D721Med (cell line): Measurements from ENCODE around the gene JARID2.

Source experiments
- DNase-seq: peaks from one replicate; pipeline ENCODE4 v3.0.0; 2011; ENCODE audit warnings: low spot score; ENCODE audit not compliant: insufficient read length
- FAIRE-seq: peaks from 2 replicates; lab custom pipeline; 2011; peaks lifted over from hg19 to GRCh38; lab: Jason Lieb, UNC
- TF ChIP-seq, protein P1 (sequence below): IDR thresholded peaks from 2 replicates; pipeline ENCODE4 v1.5.1; 2012; ENCODE audit warnings: mild to moderate bottlenecking, control low read depth; ENCODE audit not compliant: insufficient read depth; ENCODE audit errors: missing control alignments

The JARID2 gene

DNA sequence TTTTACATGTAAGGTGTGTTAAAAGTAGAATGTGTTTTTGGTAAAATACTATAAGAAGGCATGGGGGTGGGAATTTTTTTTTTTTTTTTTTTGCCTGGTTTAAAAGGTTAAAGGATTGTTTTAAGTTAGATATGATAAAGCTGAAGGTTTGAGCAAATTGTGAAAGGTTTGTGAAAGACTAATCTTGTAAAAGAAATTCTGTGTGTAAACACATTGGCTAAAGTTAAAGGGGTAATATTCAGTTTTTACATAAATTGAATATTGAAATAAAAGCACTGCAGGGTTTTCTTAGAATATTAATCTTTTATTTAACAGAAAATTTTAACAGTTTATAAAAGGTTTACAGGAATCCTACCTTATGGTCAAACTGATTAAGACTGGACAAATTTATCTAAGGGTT lies 311.3 kb downstream of the JARID2 start:
- TF ChIP-seq, protein P1, sequence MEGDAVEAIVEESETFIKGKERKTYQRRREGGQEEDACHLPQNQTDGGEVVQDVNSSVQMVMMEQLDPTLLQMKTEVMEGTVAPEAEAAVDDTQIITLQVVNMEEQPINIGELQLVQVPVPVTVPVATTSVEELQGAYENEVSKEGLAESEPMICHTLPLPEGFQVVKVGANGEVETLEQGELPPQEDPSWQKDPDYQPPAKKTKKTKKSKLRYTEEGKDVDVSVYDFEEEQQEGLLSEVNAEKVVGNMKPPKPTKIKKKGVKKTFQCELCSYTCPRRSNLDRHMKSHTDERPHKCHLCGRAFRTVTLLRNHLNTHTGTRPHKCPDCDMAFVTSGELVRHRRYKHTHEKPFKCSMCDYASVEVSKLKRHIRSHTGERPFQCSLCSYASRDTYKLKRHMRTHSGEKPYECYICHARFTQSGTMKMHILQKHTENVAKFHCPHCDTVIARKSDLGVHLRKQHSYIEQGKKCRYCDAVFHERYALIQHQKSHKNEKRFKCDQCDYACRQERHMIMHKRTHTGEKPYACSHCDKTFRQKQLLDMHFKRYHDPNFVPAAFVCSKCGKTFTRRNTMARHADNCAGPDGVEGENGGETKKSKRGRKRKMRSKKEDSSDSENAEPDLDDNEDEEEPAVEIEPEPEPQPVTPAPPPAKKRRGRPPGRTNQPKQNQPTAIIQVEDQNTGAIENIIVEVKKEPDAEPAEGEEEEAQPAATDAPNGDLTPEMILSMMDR = no peak
- no peak for DNase-seq
- no peak for FAIRE-seq

DNA sequence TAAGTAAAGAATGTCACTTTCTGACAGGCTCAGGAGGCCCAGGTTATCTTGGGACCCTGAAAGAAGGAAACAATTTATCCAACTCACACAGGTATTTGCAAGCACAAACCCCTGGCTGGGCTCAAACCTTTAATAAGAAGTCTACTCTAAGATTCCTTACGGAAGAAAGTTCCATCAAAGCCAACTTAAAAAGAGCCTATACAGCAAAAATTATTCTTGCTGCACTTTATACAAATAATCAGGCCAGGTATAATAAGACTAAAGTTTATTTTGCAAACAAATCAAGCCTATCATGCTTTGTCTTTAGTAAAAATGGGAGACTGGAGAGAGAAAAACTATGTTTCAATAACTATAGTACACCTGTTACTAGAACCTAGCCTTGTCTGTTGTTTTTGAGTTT lies 314.8 kb downstream of the JARID2 start:
- TF ChIP-seq, protein P1 = no peak
- FAIRE-seq = no peak
- no peak for DNase-seq

DNA sequence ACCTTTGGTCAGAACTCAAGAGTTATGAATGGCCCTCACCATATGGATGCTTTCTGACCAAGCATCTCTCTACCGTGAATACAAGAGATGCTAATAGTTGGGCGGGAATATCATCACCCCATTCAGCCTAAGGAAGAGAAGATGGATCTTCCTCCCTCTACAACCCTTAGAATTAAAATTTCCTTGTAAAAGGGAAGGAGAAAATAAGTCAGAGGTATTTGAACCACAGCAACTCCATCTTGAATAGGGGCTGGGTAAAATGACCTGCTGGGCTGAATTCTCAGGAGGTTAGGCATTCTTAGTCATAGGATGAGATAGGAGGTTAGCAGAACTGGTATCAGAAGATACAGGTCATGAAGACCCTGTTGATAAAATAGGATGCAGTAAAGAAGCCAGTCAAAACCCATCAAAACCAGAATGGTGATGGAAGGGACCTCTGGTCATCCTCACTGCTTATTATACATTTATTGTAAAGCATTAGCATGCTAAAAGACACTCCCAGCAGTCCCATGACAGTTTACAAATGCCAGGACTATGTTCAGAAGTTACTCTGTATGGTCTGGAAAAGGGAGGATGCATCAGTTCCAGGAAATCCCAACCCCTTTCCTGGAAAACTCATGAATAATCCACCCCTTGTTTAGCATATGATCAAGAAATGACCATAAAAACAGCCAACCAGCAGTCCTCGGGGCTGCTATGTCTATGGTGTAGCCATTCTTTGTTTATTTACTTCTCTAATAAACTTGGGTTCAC lies 315.8 kb downstream of the JARID2 start:
- TF ChIP-seq, protein P1 = no peak
- FAIRE-seq (no peak), DNase-seq (no peak)

DNA sequence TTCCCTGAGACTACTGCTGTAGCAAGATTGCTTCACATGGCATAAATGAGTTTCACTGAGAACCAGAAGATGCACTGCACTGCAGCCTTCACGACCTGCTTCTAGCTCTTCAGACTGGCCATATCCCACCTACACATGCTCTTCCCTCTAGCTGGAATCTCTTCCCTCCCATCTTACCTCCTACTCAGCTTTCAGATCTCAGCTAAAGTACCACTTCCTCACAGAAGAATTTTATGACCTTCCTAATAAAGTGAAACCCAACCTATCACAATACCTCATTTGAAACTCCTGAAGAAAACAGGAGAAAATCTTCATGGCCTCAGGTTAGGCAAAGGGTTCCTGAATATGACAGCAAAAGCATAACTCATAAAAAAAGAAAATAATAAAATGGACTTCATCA lies 317.1 kb downstream of the JARID2 start:
- TF ChIP-seq, protein P1 = no peak
- FAIRE-seq (no peak), DNase-seq (no peak)

DNA sequence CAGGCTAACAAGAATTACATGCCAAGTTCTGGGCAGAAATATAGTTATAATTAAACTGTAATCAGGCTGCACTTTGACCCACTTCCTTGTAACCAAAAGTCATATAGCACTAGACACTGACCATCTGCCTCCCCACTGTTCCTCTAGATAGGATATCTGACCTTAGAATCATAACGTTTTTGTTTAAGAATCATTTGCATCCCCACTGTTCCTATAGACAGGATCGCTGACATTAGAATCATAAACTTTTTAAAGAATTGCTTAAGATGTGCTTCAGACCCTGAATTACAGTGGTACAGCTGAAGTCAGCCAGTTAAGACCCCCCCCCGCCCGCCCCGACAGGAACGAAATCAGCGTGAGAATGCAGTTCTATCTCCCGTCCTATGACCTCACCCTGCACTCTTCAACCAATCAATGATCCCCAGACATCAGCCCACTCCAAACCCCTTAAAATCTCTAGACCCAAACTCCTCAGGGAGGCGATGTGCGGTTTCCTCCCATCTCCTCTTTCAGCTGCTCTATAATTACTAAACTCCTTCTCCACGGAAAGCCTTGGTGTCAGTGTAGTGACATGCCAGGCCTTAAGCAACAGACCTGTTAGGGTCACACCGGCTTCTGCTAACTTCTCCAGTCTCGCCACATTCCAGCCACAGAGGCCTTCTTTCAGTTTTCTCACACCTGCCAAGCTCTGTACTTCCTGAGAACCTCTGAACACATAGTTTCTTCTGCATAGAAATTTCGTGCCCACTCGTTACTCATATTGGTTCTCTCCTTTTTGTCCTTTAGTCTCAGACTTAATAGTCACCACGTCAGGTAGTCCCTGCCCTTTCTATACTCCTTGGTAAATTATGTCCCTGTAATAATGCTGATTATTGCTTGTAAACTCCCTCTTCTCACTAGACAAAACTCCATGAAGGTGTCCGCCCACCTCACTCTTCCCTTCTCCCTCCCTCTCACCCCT lies 323.4 kb downstream of the JARID2 start:
- TF ChIP-seq, protein P1 = no peak
- FAIRE-seq (no peak), DNase-seq (no peak)

DNA sequence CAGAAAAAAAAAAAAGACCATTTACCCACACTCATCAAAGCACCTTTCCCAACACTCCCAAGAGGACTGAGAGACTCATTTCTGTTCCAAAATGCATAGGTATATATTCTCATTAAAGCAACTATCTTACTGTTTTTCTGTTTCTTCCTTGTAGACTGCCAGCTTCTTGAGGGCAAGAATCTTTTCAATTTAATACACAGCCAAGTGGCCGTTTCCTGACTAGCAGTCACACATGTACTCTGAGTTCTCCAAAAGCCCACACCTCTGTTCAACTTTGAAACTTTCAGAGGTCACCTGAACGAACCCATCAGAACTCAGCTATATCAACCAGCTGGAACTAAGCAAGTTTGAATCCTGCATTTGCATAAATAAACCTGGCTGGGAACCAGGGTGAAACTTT lies 324.3 kb downstream of the JARID2 start:
- TF ChIP-seq, protein P1 = no peak
- FAIRE-seq (no peak), DNase-seq (no peak)
